IMR-90 (cell line): ENCODE data around the gene TPGS2. TPM values are rescaled to one million over a fixed set of nuclear protein-coding genes. Genes with fewer than 3 reads are reported as not detected.

ENCODE experiments used
- ATAC-seq: fragments of 200-7000 bp; cut with Tn5 transposase; 2 replicates; pipeline ENCODE4 v1.9.1; 2020; ENCODE audit warnings: low read depth, mild to moderate bottlenecking, moderate library complexity
- BruUV-seq: library from RNA; stranded (reverse); fragments of 400-500 nt; replicated peaks from 2 replicates; lab custom pipeline; 2021; lab: Mats Ljungman, UMichigan
- CTCF ChIA-PET: fragments of 300-600 bp; formaldehyde crosslinking; extraction: SDS; loops from one replicate; lab custom pipeline; 2021; ENCODE audit warnings: antibody characterized with exemption; lab: Yijun Ruan, JAX
- POLR2A ChIA-PET: fragments of 300-600 bp; sonication (Branson Sonifier 250); formaldehyde crosslinking; loops from one replicate; lab custom pipeline; 2022; ENCODE audit warnings: antibody characterized with exemption; ENCODE audit not compliant: unreplicated experiment; lab: Charles Lee
- DNase-seq: peaks from one replicate; pipeline ENCODE4 v3.0.0; 2013
- H2AFZ ChIP-seq: replicated peaks from 2 replicates; pipeline ENCODE3; 2013; ENCODE audit warnings: low read length, mild to moderate bottlenecking; ENCODE audit not compliant: poor library complexity
- H2AK5ac ChIP-seq: 2 replicates; pipeline ENCODE4 v1.6.1; 2013; ENCODE audit warnings: low read depth, low read length, inconsistent platforms
- H2AK9ac ChIP-seq: replicated peaks from 2 replicates; pipeline ENCODE3; 2013; ENCODE audit warnings: mild to moderate bottlenecking, low read depth, low read length, moderate library complexity; ENCODE audit not compliant: poor library complexity
- H2BK120ac ChIP-seq: 2 replicates; pipeline ENCODE4 v1.6.1; 2013; ENCODE audit warnings: low read depth, low read length, inconsistent platforms
- H2BK15ac ChIP-seq: 3 replicates; pipeline ENCODE4 v1.6.1; 2013; ENCODE audit warnings: low read depth, low read length, inconsistent platforms
- H2BK20ac ChIP-seq: 2 replicates; pipeline ENCODE4 v1.6.1; 2013; ENCODE audit warnings: low read depth, mild to moderate bottlenecking, inconsistent platforms, low read length, moderate library complexity
- H2BK5ac ChIP-seq: 2 replicates; pipeline ENCODE4 v1.6.1; 2013; ENCODE audit warnings: mild to moderate bottlenecking, low read depth, low read length, inconsistent platforms; ENCODE audit not compliant: poor library complexity, severe bottlenecking
- H3K14ac ChIP-seq: replicated peaks from 2 replicates; pipeline ENCODE4 v1.6.1; 2013; ENCODE audit warnings: low read depth, low read length, inconsistent platforms
- H3K18ac ChIP-seq: 2 replicates; pipeline ENCODE4 v1.6.1; 2013; ENCODE audit warnings: low read depth, low read length, control low read depth
- H3K23ac ChIP-seq: 2 replicates; pipeline ENCODE4 v1.6.1; 2013; ENCODE audit warnings: low read depth, low read length, inconsistent platforms
- H3K27ac ChIP-seq: 2 replicates; pipeline ENCODE4 v1.5.1; 2013; ENCODE audit warnings: mild to moderate bottlenecking, control low read depth, low read length; ENCODE audit not compliant: insufficient read depth
- H3K27me3 ChIP-seq: 2 replicates; pipeline ENCODE4 v1.6.1; 2013; ENCODE audit warnings: low read length; ENCODE audit not compliant: control insufficient read depth, insufficient read depth
- H3K36me3 ChIP-seq: 2 replicates; pipeline ENCODE4 v1.6.1; 2013; ENCODE audit warnings: low read length, mixed read lengths; ENCODE audit not compliant: control insufficient read depth, insufficient read depth
- H3K4ac ChIP-seq: 2 replicates; pipeline ENCODE4 v1.6.1; 2013; ENCODE audit warnings: low read depth, low read length, inconsistent platforms
- H3K4me1 ChIP-seq: 2 replicates; pipeline ENCODE4 v1.6.1; 2013; ENCODE audit warnings: low read length, mixed read lengths; ENCODE audit not compliant: control insufficient read depth, insufficient read depth
- H3K4me2 ChIP-seq: 2 replicates; pipeline ENCODE4 v1.6.1; 2013; ENCODE audit warnings: low read depth, mild to moderate bottlenecking, control low read depth, low read length, moderate library complexity
- H3K4me3 ChIP-seq: 2 replicates; pipeline ENCODE4 v1.5.1; 2013; ENCODE audit warnings: low read depth, mild to moderate bottlenecking, control low read depth, low read length, moderate library complexity; ENCODE audit not compliant: insufficient read depth
- H3K56ac ChIP-seq: 2 replicates; pipeline ENCODE4 v1.6.1; 2013; ENCODE audit warnings: low read length, inconsistent platforms; ENCODE audit not compliant: insufficient read depth; ENCODE audit errors: extremely low read depth
- H3K79me1 ChIP-seq, 2 experiments: 2 replicates each; pipeline ENCODE4 v1.6.1; 2013; ENCODE audit warnings: low read length in 2 of 2, inconsistent platforms in 1 of 2, low read depth in 1 of 2
- H3K9ac ChIP-seq: 2 replicates; pipeline ENCODE4 v1.6.1; 2013; ENCODE audit warnings: low read depth, low read length, control low read depth
- H3K9me1 ChIP-seq: 2 replicates; pipeline ENCODE4 v1.6.1; 2013; ENCODE audit warnings: low read length, inconsistent platforms; ENCODE audit not compliant: insufficient read depth
- H3K9me3 ChIP-seq: 2 replicates; pipeline ENCODE4 v1.6.1; 2013; ENCODE audit warnings: low read length; ENCODE audit not compliant: control insufficient read depth, insufficient read depth
- H4K20me1 ChIP-seq: 2 replicates; pipeline ENCODE4 v1.6.1; 2013; ENCODE audit warnings: low read length, inconsistent platforms; ENCODE audit not compliant: insufficient read depth
- H4K5ac ChIP-seq: 2 replicates; pipeline ENCODE4 v1.6.1; 2013; ENCODE audit warnings: mild to moderate bottlenecking, low read depth, low read length, control low read depth
- H4K8ac ChIP-seq, 2 experiments: 2 replicates each; pipeline ENCODE4 v1.6.1; 2013; ENCODE audit warnings: low read depth in 2 of 2, low read length in 2 of 2, control low read depth in 1 of 2, inconsistent platforms in 1 of 2
- H4K91ac ChIP-seq: 2 replicates; pipeline ENCODE4 v1.6.1; 2013; ENCODE audit warnings: low read depth, low read length, inconsistent platforms; ENCODE audit not compliant: insufficient read depth
- FOS ChIP-seq: fragments of 150-350 bp; IDR thresholded peaks from 2 replicates; pipeline ENCODE4 v1.6.1; 2016; ENCODE audit warnings: low read depth, low read length
- USF2 ChIP-seq: fragments of 150-350 bp; IDR thresholded peaks from 2 replicates; pipeline ENCODE4 v1.6.1; 2017; ENCODE audit warnings: mild to moderate bottlenecking, antibody characterized with exemption, low read length, low read depth
- WGBS, 2 experiments: methylation state at CpG; one replicate each; pipeline versions ENCODE4 v1.1.5 to v1.1.7; 2013; ENCODE audit warnings: missing lambda C conversion rate in 2 of 2; ENCODE audit not compliant: insufficient read length in 1 of 2; ENCODE audit errors: extremely low coverage in 2 of 2; 5-methylcytosine and 5-hydroxymethylcytosine counted together
- dilution Hi-C: fragments of 300-500 bp; cut with HindIII; formaldehyde crosslinking; loops from one replicate; pipeline ENCODE4 v1.14.3; 2018; ENCODE audit warnings: low sequenced_read_pairs; ENCODE audit not compliant: unreplicated experiment
- in situ Hi-C: fragments of 300-500 bp; cut with MboI; formaldehyde crosslinking; loops from 3 replicates; pipeline ENCODE4 v1.14.3; 2019; ENCODE audit warnings: low sequenced_read_pairs, inconsistent platforms, mixed read lengths
- intact Hi-C: fragments of 100-400 bp; cut with micrococcal nuclease; formaldehyde crosslinking; loops from 2 replicates; pipeline ENCODE4 v1.10.0; 2022
- polyA plus RNA-seq, 3 experiments: library from polyadenylated mRNA; depleted of rRNA; stranded (reverse); fragments of >200 nt; gene quantifications; 2 replicates each; pipeline ENCODE4 v1.2.3, GENCODE V29; 2012; ENCODE audit warnings: low replicate concordance in 1 of 3
- total RNA-seq: library from RNA; depleted of rRNA; stranded (reverse); fragments of >200 nt; gene quantifications from 2 replicates; pipeline ENCODE4 v1.2.3, GENCODE V29; 2012

The TPGS2 gene
- total and polyA plus RNA-seq, 2 of the 4 experiments (the other 2 are of a cell fraction): 201 to 294 TPM

- Histone ChIP-seq H2BK20ac (no peak overlapping the region), H3K9me1 (peaks cover 17% of the 10 kb centered on the region), H3K36me3 (0 out of 2 replicates have a peak, but pooled peaks cover 2% of the 10 kb centered on the region), H3K4me1 (peaks cover 14% of the 10 kb centered on the region), H2BK5ac (no peak overlapping the region), H3K14ac (no peak overlapping the region), H3K9me3 (no peaks in the 10 kb centered on the region), H2AFZ (no peak overlapping the region), H3K23ac (no peak overlapping the region), H3K79me1 (no peaks in the 10 kb centered on the region), H4K91ac (no peak overlapping the region), H4K8ac (no peak overlapping the region), H3K4ac (peak overlapping the region; percentile 39; the same call in 1 of the 2 replicates), H3K4me2 (no peak overlapping the region), H3K27ac (no peak overlapping the region), H4K20me1 (no peaks in the 10 kb centered on the region), H3K18ac (no peak overlapping the region), H3K56ac (no peak overlapping the region), H3K4me3 (no peak overlapping the region), H2AK9ac (no peak overlapping the region), H2AK5ac (no peak overlapping the region), H2BK120ac (no peak overlapping the region), H4K5ac (no peak overlapping the region), H2BK15ac (no peak overlapping the region; the same call in 2 of the 3 replicates), H3K27me3 (no peaks in the 10 kb centered on the region), H3K9ac (no peak overlapping the region)
- no CpG with 5 or more reads among the region's 4 CpGs for WGBS, 2 experiments
- in situ Hi-C loops (no loop called here), dilution Hi-C loops (no loop called here), intact Hi-C loops (no loop called here)
- CTCF ChIA-PET: no interaction called here
- BruUV-seq: no TSS peak
- POLR2A ChIA-PET: no interaction called here
- no peak for ATAC-seq
- no peak for TF ChIP-seq USF2
- TF ChIP-seq FOS: no peak
- DNase-seq: no peak
Measured at GRCh38 chr18:36771245-36771644, 57.6 kb downstream of the TPGS2 start.
